SK-N-SH treated with all-trans-retinoic acid at 6 μM for 48 hours (cell line): ENCODE results near the gene DTNB.

Experiments used
- ATAC-seq: fragments of 200-7000 bp; cut with Tn5 transposase; 3 replicates; pipeline ENCODE4 v1.9.1; 2020; ENCODE audit warnings: mild to moderate bottlenecking, moderate library complexity
- ARNTL ChIP-seq: fragments of 450-650 bp; formaldehyde crosslinking; IDR thresholded peaks from 2 replicates; pipeline ENCODE4 v1.5.0; 2020; ENCODE audit warnings: low read depth, mild to moderate bottlenecking, moderate library complexity, borderline replicate concordance
- BACH2 ChIP-seq: fragments of 250-450 bp; sonication (Bioruptor Pico); IDR thresholded peaks from 2 replicates; pipeline ENCODE4 v1.9.0; 2021; ENCODE audit warnings: mild to moderate bottlenecking, borderline replicate concordance
- CREB5 ChIP-seq: fragments of 250-450 bp; sonication (Bioruptor Pico); IDR thresholded peaks from 2 replicates; pipeline ENCODE4 v1.5.1; 2020; ENCODE audit warnings: low read depth, mild to moderate bottlenecking, moderate library complexity
- CSDC2 ChIP-seq: fragments of 250-450 bp; sonication (Bioruptor Pico); IDR thresholded peaks from 2 replicates; pipeline ENCODE4 v1.5.0; 2020; ENCODE audit warnings: mild to moderate bottlenecking, moderate library complexity
- ESRRG ChIP-seq: fragments of 250-450 bp; sonication (Bioruptor Pico); IDR thresholded peaks from 2 replicates; pipeline ENCODE4 v1.6.1; 2021; ENCODE audit warnings: mild to moderate bottlenecking
- GLIS3 ChIP-seq: fragments of 250-450 bp; sonication (Bioruptor Pico); IDR thresholded peaks from 2 replicates; pipeline ENCODE4 v1.5.0; 2020; ENCODE audit warnings: mild to moderate bottlenecking, moderate library complexity
- OSR1 ChIP-seq: fragments of 250-450 bp; sonication (Bioruptor Pico); IDR thresholded peaks from 2 replicates; pipeline ENCODE4 v1.8.0; 2022; ENCODE audit warnings: moderate library complexity, mild to moderate bottlenecking, inconsistent platforms
- PPARA ChIP-seq: fragments of 250-450 bp; sonication (Bioruptor Pico); IDR thresholded peaks from 2 replicates; pipeline ENCODE4 v1.5.0; 2020; ENCODE audit warnings: mild to moderate bottlenecking, borderline replicate concordance
- RARB ChIP-seq: fragments of 250-450 bp; sonication (Bioruptor Pico); IDR thresholded peaks from 2 replicates; pipeline ENCODE4 v1.8.0; 2021; ENCODE audit warnings: mild to moderate bottlenecking, moderate library complexity
- SNAI2 ChIP-seq: fragments of 250-450 bp; sonication (Bioruptor Pico); IDR thresholded peaks from 2 replicates; pipeline ENCODE4 v1.5.0; 2020; ENCODE audit warnings: mild to moderate bottlenecking, moderate library complexity
- TCF4 ChIP-seq: fragments of 250-450 bp; sonication (Bioruptor Pico); IDR thresholded peaks from 2 replicates; pipeline ENCODE4 v1.8.0; 2021; ENCODE audit warnings: mild to moderate bottlenecking, moderate library complexity, borderline replicate concordance
- TOX ChIP-seq: fragments of 250-450 bp; sonication (Bioruptor Pico); IDR thresholded peaks from 2 replicates; pipeline ENCODE4 v1.8.0; 2021; ENCODE audit warnings: mild to moderate bottlenecking, moderate library complexity, borderline replicate concordance
- TSHZ2 ChIP-seq: fragments of 250-450 bp; sonication (Bioruptor Pico); IDR thresholded peaks from 2 replicates; pipeline ENCODE4 v1.5.0; 2020; ENCODE audit warnings: mild to moderate bottlenecking, moderate library complexity
- ZC3H10 ChIP-seq: fragments of 250-450 bp; sonication (Bioruptor Pico); IDR thresholded peaks from 2 replicates; pipeline ENCODE4 v1.5.1; 2021; ENCODE audit warnings: mild to moderate bottlenecking, moderate library complexity
- ZFP3 ChIP-seq: fragments of 250-450 bp; sonication (Bioruptor Pico); IDR thresholded peaks from 2 replicates; pipeline ENCODE4 v1.5.0; 2020; ENCODE audit warnings: mild to moderate bottlenecking, moderate library complexity
- ZFP30 ChIP-seq: fragments of 450-650 bp; formaldehyde crosslinking; IDR thresholded peaks from 2 replicates; pipeline ENCODE4 v1.5.0; 2022; ENCODE audit warnings: mild to moderate bottlenecking, moderate library complexity
- ZNF565 ChIP-seq: fragments of 450-650 bp; formaldehyde crosslinking; conservative IDR thresholded peaks from 2 replicates; pipeline ENCODE4 v1.5.0; 2020; ENCODE audit warnings: low read depth, mild to moderate bottlenecking, moderate library complexity
- ZNF70 ChIP-seq: fragments of 450-650 bp; formaldehyde crosslinking; IDR thresholded peaks from 2 replicates; pipeline ENCODE4 v1.5.0; 2020; ENCODE audit warnings: mild to moderate bottlenecking, moderate library complexity
- TF ChIP-seq, protein P1 (sequence below): fragments of 250-450 bp; sonication (Bioruptor Pico); IDR thresholded peaks from 2 replicates; pipeline ENCODE4 v1.8.0; 2020; ENCODE audit warnings: mild to moderate bottlenecking, moderate library complexity, borderline replicate concordance
- TF ChIP-seq, protein P2 (sequence below): fragments of 250-450 bp; sonication (Bioruptor Pico); IDR thresholded peaks from 2 replicates; pipeline ENCODE4 v1.5.1; 2021; ENCODE audit warnings: mild to moderate bottlenecking, moderate library complexity

Gene DTNB

GRCh38 chr2:25388491-25388890, 284.9 kb downstream of the DTNB start (continued):
- no peak for TF ChIP-seq CSDC2 (CRISPR knock-in tag)

DNA sequence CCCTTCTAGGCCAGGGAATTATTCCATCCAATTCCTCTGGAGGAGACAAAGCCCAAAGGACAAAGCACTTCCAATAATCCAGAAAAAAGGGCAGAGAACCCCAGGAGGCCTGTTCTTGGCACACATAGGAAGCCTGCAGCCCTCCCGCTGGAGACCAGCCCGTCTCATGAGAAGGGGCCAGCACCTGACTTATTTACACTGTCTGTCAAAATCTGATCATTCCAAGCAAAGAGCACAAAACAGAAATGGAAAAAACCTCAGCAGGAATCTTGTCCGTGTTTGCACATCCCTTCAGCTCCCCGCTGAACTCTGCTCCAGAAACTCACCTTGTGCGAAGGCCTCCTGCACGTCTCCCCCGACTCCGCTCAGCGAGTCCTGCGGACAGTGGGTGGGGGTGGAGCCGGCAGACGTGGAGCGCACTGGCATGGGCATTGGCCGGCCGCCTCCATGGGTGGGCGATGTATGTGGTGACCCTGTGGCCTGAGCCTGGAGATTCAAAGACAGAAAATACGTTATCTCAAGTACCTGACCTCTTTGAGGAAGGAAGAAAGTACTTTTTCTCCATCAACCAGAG, 285.4 kb downstream of the DTNB start:
- no peak for ATAC-seq
- TF ChIP-seq SNAI2 (CRISPR knock-in tag) (no peak), ESRRG (no peak), CREB5 (CRISPR knock-in tag) (no peak), ARNTL (CRISPR knock-in tag) (no peak), ZNF565 (CRISPR knock-in tag) (no peak), GLIS3 (CRISPR knock-in tag) (no peak), OSR1 (no peak), TCF4 (CRISPR knock-in tag) (no peak), ZC3H10 (CRISPR knock-in tag) (no peak), ZFP30 (CRISPR knock-in tag) (no peak), CSDC2 (CRISPR knock-in tag) (no peak), PPARA (CRISPR knock-in tag) (no peak), ZFP3 (CRISPR knock-in tag) (no peak)

- ATAC-seq: no peak
- TF ChIP-seq TSHZ2 (CRISPR knock-in tag) (no peak), ZNF70 (CRISPR knock-in tag) (no peak), CREB5 (CRISPR knock-in tag) (no peak), TOX (CRISPR knock-in tag) (no peak), SNAI2 (CRISPR knock-in tag) (no peak), ZFP3 (CRISPR knock-in tag) (no peak), GLIS3 (CRISPR knock-in tag) (no peak), RARB (CRISPR knock-in tag) (no peak), ZC3H10 (CRISPR knock-in tag) (no peak), ESRRG (no peak), BACH2 (no peak), CSDC2 (CRISPR knock-in tag) (no peak), TCF4 (CRISPR knock-in tag) (no peak)
- TF ChIP-seq, protein P1, sequence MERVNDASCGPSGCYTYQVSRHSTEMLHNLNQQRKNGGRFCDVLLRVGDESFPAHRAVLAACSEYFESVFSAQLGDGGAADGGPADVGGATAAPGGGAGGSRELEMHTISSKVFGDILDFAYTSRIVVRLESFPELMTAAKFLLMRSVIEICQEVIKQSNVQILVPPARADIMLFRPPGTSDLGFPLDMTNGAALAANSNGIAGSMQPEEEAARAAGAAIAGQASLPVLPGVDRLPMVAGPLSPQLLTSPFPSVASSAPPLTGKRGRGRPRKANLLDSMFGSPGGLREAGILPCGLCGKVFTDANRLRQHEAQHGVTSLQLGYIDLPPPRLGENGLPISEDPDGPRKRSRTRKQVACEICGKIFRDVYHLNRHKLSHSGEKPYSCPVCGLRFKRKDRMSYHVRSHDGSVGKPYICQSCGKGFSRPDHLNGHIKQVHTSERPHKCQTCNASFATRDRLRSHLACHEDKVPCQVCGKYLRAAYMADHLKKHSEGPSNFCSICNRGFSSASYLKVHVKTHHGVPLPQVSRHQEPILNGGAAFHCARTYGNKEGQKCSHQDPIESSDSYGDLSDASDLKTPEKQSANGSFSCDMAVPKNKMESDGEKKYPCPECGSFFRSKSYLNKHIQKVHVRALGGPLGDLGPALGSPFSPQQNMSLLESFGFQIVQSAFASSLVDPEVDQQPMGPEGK (CRISPR knock-in tag): no peak
- TF ChIP-seq, protein P2, sequence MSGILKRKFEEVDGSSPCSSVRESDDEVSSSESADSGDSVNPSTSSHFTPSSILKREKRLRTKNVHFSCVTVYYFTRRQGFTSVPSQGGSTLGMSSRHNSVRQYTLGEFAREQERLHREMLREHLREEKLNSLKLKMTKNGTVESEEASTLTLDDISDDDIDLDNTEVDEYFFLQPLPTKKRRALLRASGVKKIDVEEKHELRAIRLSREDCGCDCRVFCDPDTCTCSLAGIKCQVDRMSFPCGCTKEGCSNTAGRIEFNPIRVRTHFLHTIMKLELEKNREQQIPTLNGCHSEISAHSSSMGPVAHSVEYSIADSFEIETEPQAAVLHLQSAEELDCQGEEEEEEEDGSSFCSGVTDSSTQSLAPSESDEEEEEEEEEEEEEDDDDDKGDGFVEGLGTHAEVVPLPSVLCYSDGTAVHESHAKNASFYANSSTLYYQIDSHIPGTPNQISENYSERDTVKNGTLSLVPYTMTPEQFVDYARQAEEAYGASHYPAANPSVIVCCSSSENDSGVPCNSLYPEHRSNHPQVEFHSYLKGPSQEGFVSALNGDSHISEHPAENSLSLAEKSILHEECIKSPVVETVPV: no peak
Measured at GRCh38 chr2:25386971-25387875, 286.2 kb downstream of the DTNB start.
